Measurements from ENCODE around the gene TCP11. TPM values are rescaled to one million over a fixed set of nuclear protein-coding genes. Genes with fewer than 3 reads are reported as not detected.

The TCP11 gene
- total and polyA plus RNA-seq, 10 donors = not detected

DNA sequence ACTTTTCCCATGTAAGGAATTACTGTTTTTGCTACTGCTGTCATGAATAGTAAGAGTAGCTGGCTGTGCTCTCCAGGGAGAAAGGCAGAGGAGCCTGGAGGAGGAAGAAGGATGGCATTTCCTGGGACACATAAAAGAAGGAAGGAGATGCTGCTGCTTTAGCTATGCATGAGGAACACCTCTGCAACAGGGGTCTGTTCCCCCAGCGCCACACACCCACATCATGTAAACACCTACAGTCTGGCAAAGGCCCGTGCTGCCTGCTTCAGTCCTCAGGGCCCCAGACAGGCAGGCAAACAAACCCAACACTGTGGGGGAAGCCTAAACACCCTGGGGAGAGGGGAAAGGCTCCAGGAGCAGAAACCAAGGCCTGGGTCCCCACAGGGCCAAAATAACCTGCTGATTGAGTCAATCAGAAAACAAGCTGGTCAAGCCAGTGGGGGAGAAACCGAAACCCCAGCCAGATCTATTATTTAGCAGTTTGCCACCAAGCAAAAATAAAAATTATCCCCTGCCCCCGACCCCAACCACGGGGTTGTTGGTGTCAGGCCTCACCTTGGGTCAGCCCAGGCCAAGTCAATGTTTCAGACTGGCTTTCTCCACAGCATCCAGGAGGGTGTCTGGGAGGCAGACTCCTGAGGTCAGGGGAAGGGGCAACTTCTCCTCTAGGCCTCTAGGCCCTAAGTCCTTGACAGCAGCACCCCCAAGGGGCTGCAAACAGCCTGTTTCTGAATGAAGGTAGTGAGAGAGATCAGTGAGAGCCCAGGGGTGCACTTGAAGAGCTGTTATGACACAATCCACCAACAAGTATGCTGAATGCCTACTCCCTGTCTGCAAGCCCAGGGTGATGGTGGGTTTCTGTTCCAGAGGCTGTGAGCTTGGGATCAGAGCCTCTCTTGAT, 38.0 kb upstream of the TCP11 start:
- intact Hi-C loops (cut with DNase I; ENCODE audit: low total_unique reads) = no loop called here
- H3K27me3 ChIP-seq (replicated peaks in 1 of 7) = peaks cover 0 to 16% (median 6%) of the 10 kb centered on the region in 7 donors
- peaks cover 0 to 9% (median 1%) of the 10 kb centered on the region in 6 donors for H3K4me1 ChIP-seq
- no peaks in the 10 kb centered on the region for H3K36me3 ChIP-seq
- no peak for DNase-seq
- no peak for TF ChIP-seq POLR2A (IDR thresholded peaks at IDR 0.05)
- TF ChIP-seq CTCF (IDR thresholded peaks at IDR 0.05 in 8 of 11, conservative IDR thresholded peaks at IDR 0.05 in 3 of 11) = no peak
- TF ChIP-seq POLR2AphosphoS5 (IDR thresholded peaks at IDR 0.05) = no peak
- no peak overlapping the region for H3K27ac ChIP-seq
- H3K4me3 ChIP-seq = no peak overlapping the region
- H3K9me3 ChIP-seq = no peaks in the 10 kb centered on the region
- 66 to 82% (median 80%) methylated on average over 5 of the region's 5 CpGs for WGBS, 5 donors

GRCh38 chr6:35178012-35178411, 36.9 kb upstream of the TCP11 start:
- H3K4me3 ChIP-seq = no peak overlapping the region
- 79 to 96% (median 90%) methylated on average over 2 of the region's 2 CpGs for WGBS, 5 donors
- intact Hi-C loops (cut with DNase I; ENCODE audit: low total_unique reads) = no loop called here
- H3K27ac ChIP-seq = no peak overlapping the region
- no peaks in the 10 kb centered on the region for H3K36me3 ChIP-seq
- TF ChIP-seq POLR2AphosphoS5 (IDR thresholded peaks at IDR 0.05) = no peak
- TF ChIP-seq CTCF (IDR thresholded peaks at IDR 0.05 in 8 of 11, conservative IDR thresholded peaks at IDR 0.05 in 3 of 11) = no peak
- H3K27me3 ChIP-seq (replicated peaks in 1 of 7) = peaks cover 0 to 23% (median 6%) of the 10 kb centered on the region in 7 donors
- DNase-seq = no peak
- H3K9me3 ChIP-seq = no peaks in the 10 kb centered on the region
- peaks cover 0 to 9% (median 1%) of the 10 kb centered on the region in 6 donors for H3K4me1 ChIP-seq

DNA sequence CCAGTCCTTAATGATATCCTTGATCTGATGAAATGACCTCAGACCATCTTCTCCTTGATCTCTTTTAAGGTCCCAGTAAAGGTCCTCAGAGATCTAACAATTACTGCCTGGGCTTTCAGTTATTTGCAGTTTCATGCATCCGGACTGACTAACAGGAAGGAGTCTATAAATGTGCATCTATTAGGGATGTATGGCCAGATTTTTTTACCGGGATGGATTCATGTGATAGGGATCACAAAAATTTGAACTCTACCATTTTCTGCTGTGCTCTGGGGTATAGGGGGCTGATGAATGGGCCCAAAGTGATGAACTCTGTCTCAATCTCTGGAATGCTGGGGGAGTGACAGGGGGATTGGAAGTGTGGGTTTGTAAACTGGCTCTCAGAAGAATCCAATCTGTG, 36.5 kb upstream of the TCP11 start:
- WGBS, 5 donors = 38 to 69% (median 58%) methylated on average over 2 of the region's 2 CpGs
- no peak for DNase-seq
- Histone ChIP-seq H3K36me3 (no peaks in the 10 kb centered on the region), H3K27me3 (replicated peaks in 1 of 7) (peaks cover 0 to 18% (median 6%) of the 10 kb centered on the region in 7 donors), H3K4me3 (no peak overlapping the region), H3K27ac (no peak overlapping the region), H3K4me1 (peaks cover 0 to 9% (median 1%) of the 10 kb centered on the region in 6 donors), H3K9me3 (no peaks in the 10 kb centered on the region)
- TF ChIP-seq POLR2AphosphoS5 (IDR thresholded peaks at IDR 0.05) (no peak), POLR2A (IDR thresholded peaks at IDR 0.05) (no peak), CTCF (IDR thresholded peaks at IDR 0.05 in 8 of 11, conservative IDR thresholded peaks at IDR 0.05 in 3 of 11) (no peak)
- intact Hi-C loops (cut with DNase I; ENCODE audit: low total_unique reads) = no loop called here

- intact Hi-C loops (cut with DNase I; ENCODE audit: low total_unique reads) = no loop called here
- DNase-seq = no peak
- 68 to 85% (median 74%) methylated on average over 3 of the region's 3 CpGs for WGBS, 5 donors
Observed at GRCh38 chr6:35177157-35177556, 36.0 kb upstream of the TCP11 start.

More at GRCh38 chr6:35177157-35177556, 36.0 kb upstream of the TCP11 start:
- TF ChIP-seq CTCF (IDR thresholded peaks at IDR 0.05 in 8 of 11, conservative IDR thresholded peaks at IDR 0.05 in 3 of 11) (no peak), POLR2AphosphoS5 (IDR thresholded peaks at IDR 0.05) (no peak), POLR2A (IDR thresholded peaks at IDR 0.05) (no peak)
- H3K36me3 ChIP-seq = no peaks in the 10 kb centered on the region
- H3K27ac ChIP-seq = no peak overlapping the region
- no peaks in the 10 kb centered on the region for H3K9me3 ChIP-seq
- no peak overlapping the region for H3K4me3 ChIP-seq
- H3K4me1 ChIP-seq = peaks cover 0 to 6% (median 0%) of the 10 kb centered on the region in 6 donors
- H3K27me3 ChIP-seq (replicated peaks in 1 of 7) = peaks cover 0 to 14% (median 3%) of the 10 kb centered on the region in 7 donors
